Measurements from ENCODE around the gene ANKS6. TPM values are rescaled to one million over a fixed set of nuclear protein-coding genes. Genes with fewer than 3 reads are reported as not detected.

The ANKS6 gene
- total and polyA plus RNA-seq, 10 donors = 4.9 to 9.4 (median 7.0) TPM

DNA sequence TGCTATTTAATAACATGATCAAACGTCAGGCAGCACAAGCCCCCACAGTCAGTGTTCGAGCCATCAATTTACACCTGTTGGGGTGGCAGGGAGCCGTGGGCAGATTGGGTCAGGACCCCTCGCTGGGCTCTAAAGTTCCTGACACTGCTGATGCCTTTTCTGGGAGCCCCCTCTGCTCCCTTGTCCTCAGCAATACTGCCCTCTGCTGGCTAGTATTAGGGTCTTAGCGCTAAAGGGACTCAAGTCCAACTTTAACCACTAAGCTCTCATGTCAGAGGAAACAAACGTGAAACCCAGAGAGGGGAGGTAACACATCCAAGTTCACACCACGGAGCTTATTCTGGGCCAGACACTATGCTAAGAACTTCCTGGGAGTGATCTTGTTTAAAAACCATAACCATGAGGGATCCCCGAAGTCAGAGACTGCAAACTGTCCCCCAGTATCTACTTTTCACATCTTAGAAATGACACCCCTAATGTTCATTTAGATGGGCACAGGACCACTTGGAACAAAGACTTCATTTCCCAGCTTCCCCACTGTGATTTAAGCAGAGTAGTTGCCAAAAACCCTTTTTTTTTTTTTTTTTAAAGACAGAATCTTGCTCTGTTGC, 20.4 kb downstream of the ANKS6 start:
- no peak overlapping the region for H3K4me3 ChIP-seq
- H3K4me1 ChIP-seq = no peaks in the 10 kb centered on the region
- H3K27me3 ChIP-seq (replicated peaks in 1 of 7) = no peaks in the 10 kb centered on the region
- 37 to 45% (median 43%) methylated on average over 8 of the region's 8 CpGs for WGBS, 5 donors
- intact Hi-C loops (cut with DNase I; ENCODE audit: low total_unique reads) = loop anchor here (2.0 kb wide), 1 partner anchor 459 kb away; no protein-coding TSS in a partner anchor
- H3K36me3 ChIP-seq = peaks cover 0 to 40% (median 23%) of the 10 kb centered on the region in 6 donors
- TF ChIP-seq POLR2A (IDR thresholded peaks at IDR 0.05) (no peak), POLR2AphosphoS5 (IDR thresholded peaks at IDR 0.05) (no peak), CTCF (IDR thresholded peaks at IDR 0.05 in 8 of 11, conservative IDR thresholded peaks at IDR 0.05 in 3 of 11) (peak; percentile 24 to 79 (median 58))
- DNase-seq = no peak
- no peak overlapping the region for H3K27ac ChIP-seq
- H3K9me3 ChIP-seq = no peaks in the 10 kb centered on the region

GRCh38 chr9:98774746-98775145, 21.6 kb downstream of the ANKS6 start:
- Histone ChIP-seq H3K9me3 (no peaks in the 10 kb centered on the region), H3K27me3 (replicated peaks in 1 of 7) (no peaks in the 10 kb centered on the region), H3K27ac (no peak overlapping the region), H3K4me1 (no peaks in the 10 kb centered on the region), H3K36me3 (peaks cover 0 to 52% (median 28%) of the 10 kb centered on the region in 6 donors), H3K4me3 (no peak overlapping the region)
- TF ChIP-seq POLR2AphosphoS5 (IDR thresholded peaks at IDR 0.05) (no peak), CTCF (IDR thresholded peaks at IDR 0.05 in 8 of 11, conservative IDR thresholded peaks at IDR 0.05 in 3 of 11) (peak in 5 of 11 experiments; percentile 20 to 48 (median 42))
- 84 to 94% (median 88%) methylated on average over 9 of the region's 9 CpGs for WGBS, 5 donors
- no peak for DNase-seq
- intact Hi-C loops (cut with DNase I; ENCODE audit: low total_unique reads) = loop anchor here (2.0 kb wide), 1 partner anchor 458 kb away; no protein-coding TSS in a partner anchor

GRCh38 chr9:98773721-98774120, 22.6 kb downstream of the ANKS6 start:
- no peak overlapping the region for H3K4me3 ChIP-seq
- no peak for DNase-seq
- WGBS, 5 donors = 91 to 95% (median 94%) methylated on average over 15 of the region's 15 CpGs
- no peaks in the 10 kb centered on the region for H3K4me1 ChIP-seq
- H3K27me3 ChIP-seq (replicated peaks in 1 of 7) = no peaks in the 10 kb centered on the region
- intact Hi-C loops (cut with DNase I; ENCODE audit: low total_unique reads) = loop anchor here (2.0 kb wide), 1 partner anchor 457 kb away; no protein-coding TSS in a partner anchor
- no peak for TF ChIP-seq POLR2A (IDR thresholded peaks at IDR 0.05)
- no peak for TF ChIP-seq CTCF (IDR thresholded peaks at IDR 0.05 in 8 of 11, conservative IDR thresholded peaks at IDR 0.05 in 3 of 11)
- TF ChIP-seq POLR2AphosphoS5 (IDR thresholded peaks at IDR 0.05) = no peak
- H3K36me3 ChIP-seq = peaks cover 0 to 54% (median 28%) of the 10 kb centered on the region in 6 donors
- no peak overlapping the region for H3K27ac ChIP-seq
- H3K9me3 ChIP-seq = no peaks in the 10 kb centered on the region

GRCh38 chr9:98772364-98773155, 23.8 kb downstream of the ANKS6 start:
- no peak for DNase-seq
- Histone ChIP-seq H3K27ac (no peak overlapping the region), H3K4me3 (no peak overlapping the region), H3K9me3 (no peaks in the 10 kb centered on the region), H3K4me1 (no peaks in the 10 kb centered on the region), H3K36me3 (peaks cover 0 to 65% (median 35%) of the 10 kb centered on the region in 6 donors), H3K27me3 (replicated peaks in 1 of 7) (no peaks in the 10 kb centered on the region)
- 90 to 94% (median 93%) methylated on average over 11 to 13 of the region's 13 CpGs for WGBS, 5 donors
- TF ChIP-seq POLR2A (IDR thresholded peaks at IDR 0.05) = no peak
- TF ChIP-seq POLR2AphosphoS5 (IDR thresholded peaks at IDR 0.05) = no peak
- TF ChIP-seq CTCF (IDR thresholded peaks at IDR 0.05 in 8 of 11, conservative IDR thresholded peaks at IDR 0.05 in 3 of 11) = no peak
- intact Hi-C loops (cut with DNase I; ENCODE audit: low total_unique reads) = no loop called here

Data from spleen (tissue), 11 donors.